GM08714 (cell line): ENCODE results near the gene SCAPER.
"Not testable (repeated sequence)": the region's sequence is repeated elsewhere in the genome, so short reads cannot be mapped to it uniquely, and the experiment has no call there.

Experiments
- H3K4me3 ChIP-seq: fragments of 200-500 bp; sonication (Bioruptor generic); 2 replicates; pipeline ENCODE4 v1.5.1; 2014; ENCODE audit warnings: mild to moderate bottlenecking, low read length, inconsistent platforms
- ZNF274 ChIP-seq: IDR thresholded peaks from 2 replicates; pipeline ENCODE4 v1.6.1; 2012; ENCODE audit warnings: mild to moderate bottlenecking, low read depth, low read length

Gene SCAPER

DNA sequence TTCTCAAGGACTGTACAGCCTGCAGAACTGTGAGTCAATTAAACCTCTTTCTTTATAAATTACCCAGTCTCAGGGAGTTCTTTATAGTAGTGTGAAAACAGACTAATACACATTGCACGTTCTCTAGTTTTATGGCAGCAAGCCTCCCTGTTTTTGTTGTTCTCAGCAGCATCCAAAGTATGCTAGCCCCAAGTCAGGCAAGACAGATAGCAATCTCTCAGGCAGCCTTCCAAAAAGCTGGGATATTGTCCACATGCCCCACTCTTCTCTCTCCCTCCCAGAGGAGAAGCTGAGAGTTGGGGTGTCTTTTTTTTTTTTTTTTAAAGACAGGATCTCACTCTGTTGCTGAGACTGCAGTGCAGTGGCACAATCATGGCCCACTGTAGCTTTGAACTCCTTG lies 438.0 kb downstream of the SCAPER start:
- no peak for TF ChIP-seq ZNF274
- no peak overlapping the region for H3K4me3 ChIP-seq

GRCh38 chr15:76465728-76466127 lies 439.4 kb downstream of the SCAPER start:
- no peak overlapping the region for H3K4me3 ChIP-seq
- TF ChIP-seq ZNF274 = no peak

DNA sequence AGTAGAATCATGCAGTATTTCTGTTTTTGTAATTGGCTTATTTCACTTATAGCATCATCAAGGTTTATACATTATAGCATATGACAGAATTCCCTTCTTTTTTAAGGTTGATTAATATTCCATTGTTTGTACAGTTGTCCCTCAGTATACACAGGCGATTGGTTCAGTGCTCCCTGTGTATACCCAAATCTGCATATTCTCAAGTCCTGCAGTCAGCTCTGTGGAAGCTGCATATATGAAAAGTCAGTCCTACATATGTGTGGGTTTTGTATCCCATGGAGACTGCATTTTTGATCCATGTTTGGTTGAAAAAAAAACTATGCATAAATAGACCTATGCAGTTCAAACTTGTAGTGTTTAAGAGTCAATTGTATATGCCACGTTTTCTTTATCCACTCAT lies 440.9 kb downstream of the SCAPER start:
- H3K4me3 ChIP-seq = no peak overlapping the region
- TF ChIP-seq ZNF274 = no peak

GRCh38 chr15:76460871-76461270 lies 444.3 kb downstream of the SCAPER start:
- no peak for TF ChIP-seq ZNF274
- no peak overlapping the region for H3K4me3 ChIP-seq

GRCh38 chr15:76460347-76460746 lies 444.8 kb downstream of the SCAPER start:
- no peak overlapping the region for H3K4me3 ChIP-seq
- no peak for TF ChIP-seq ZNF274

DNA sequence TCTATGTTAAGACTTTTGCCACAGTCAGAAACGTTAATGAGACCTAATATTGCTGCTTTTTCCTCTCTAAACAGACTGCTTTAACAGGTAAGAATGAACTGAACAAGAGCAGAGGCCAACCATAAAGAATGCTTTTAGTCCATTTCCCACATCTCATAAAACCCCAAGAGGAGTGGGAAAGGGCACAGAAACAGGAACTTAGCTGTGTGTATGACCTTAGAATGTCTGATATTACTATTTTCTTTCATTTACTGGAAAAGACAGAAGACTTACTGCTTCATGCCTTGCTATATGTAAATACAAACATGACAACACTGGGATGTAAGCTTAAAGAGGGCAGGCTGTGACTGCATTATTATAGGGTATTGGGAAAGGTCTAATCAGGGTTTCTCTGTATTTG lies 453.6 kb downstream of the SCAPER start:
- no peak overlapping the region for H3K4me3 ChIP-seq
- no peak for TF ChIP-seq ZNF274

GRCh38 chr15:76449455-76449854 lies 455.7 kb downstream of the SCAPER start:
- TF ChIP-seq ZNF274 = no peak
- no peak overlapping the region for H3K4me3 ChIP-seq

- no peak overlapping the region for H3K4me3 ChIP-seq
- TF ChIP-seq ZNF274 = no peak
Observed at GRCh38 chr15:76448755-76449154, 456.4 kb downstream of the SCAPER start.

- H3K4me3 ChIP-seq = no peak overlapping the region
- TF ChIP-seq ZNF274 = no peak
Observed at GRCh38 chr15:76447728-76448441, 457.3 kb downstream of the SCAPER start.

GRCh38 chr15:76440441-76440840 lies 464.7 kb downstream of the SCAPER start:
- no peak for TF ChIP-seq ZNF274
- H3K4me3 ChIP-seq = no peak overlapping the region

DNA sequence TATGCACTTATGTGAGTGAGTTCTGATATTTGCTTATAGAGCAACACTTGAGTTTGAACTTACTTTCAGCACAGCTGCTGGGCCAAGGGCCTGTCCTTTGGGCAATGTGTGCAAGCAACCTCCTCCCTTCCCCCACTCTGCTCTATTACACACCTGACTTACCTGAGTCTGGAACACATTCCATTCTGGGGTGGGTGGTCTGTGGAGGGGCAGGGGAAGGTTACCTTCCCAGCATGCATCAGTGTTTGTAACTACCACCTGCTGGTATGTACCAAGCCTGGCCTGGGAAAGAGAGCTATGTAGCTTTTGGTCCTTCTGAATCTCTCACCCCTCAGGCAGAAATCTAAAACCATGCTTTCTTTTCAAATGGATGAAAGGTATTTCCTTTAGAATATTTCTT lies 465.6 kb downstream of the SCAPER start:
- TF ChIP-seq ZNF274 = no peak
- no peak overlapping the region for H3K4me3 ChIP-seq

DNA sequence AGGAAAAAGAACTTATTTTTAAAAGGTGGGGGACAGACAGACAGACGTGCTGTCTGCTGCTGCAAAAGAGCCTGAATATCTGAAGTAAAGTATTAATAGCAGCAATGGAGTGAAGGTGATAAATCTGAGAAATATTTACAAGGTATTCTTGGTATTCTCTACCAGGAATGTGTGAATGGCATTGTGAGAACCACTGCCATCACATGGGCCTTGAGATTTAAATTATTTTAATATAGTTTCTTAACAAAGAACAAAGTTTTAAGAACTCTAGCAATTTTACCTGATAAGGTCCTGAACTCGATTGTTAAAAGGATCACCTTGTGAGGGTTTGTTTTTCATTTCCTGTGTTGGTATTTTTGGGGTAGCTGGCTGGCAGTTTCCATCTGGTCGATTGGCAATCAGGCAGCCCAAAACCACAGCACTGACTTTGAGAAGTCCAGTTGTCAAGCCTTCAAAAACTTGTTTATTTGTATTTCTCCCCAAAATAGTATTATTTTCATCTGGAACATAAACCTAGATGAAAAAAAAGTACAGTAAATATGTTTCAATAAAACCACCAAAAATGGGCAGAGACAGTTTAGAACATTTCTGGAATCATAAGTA lies 471.2 kb downstream of the SCAPER start:
- H3K4me3 ChIP-seq = no peak overlapping the region
- no peak for TF ChIP-seq ZNF274

DNA sequence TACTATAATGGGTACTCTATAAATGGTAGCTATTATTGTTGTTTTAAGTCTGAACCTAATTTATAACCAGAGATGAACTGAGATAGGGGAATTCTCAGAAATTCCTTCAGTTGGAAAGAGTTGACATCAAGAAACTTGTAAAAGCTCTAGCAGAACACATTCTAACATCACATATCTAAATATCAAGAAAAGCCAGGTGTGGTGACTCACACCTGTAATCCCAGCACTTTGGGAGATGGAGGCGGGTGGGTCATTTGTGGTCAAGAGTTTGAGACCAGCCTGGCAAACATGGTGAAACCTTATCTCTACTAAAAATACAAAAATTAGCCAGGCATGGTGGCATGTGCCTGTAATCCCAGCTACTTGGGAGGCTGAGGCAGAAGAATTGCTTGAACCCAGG lies 472.1 kb downstream of the SCAPER start:
- not testable (repeated sequence) for H3K4me3 ChIP-seq

DNA sequence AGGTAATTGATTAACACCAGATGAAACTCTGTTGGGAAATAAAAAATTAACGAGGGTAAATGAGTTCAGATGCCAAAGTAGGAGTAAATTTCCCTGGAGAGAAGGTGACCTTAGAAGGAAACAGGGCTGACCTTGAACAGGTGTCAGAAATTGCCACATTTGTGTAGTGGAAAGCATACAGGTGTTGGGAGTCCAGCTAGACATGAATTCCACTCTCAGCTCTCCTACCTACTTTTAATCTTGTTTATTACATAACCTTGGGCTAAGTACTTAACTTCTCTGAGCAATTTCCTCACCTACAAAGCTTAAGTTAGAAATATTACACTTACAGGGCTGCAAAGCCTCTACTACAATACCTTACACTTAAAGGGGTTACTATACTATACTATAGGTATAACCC lies 472.5 kb downstream of the SCAPER start:
- no peak for TF ChIP-seq ZNF274
- H3K4me3 ChIP-seq = no peak overlapping the region

DNA sequence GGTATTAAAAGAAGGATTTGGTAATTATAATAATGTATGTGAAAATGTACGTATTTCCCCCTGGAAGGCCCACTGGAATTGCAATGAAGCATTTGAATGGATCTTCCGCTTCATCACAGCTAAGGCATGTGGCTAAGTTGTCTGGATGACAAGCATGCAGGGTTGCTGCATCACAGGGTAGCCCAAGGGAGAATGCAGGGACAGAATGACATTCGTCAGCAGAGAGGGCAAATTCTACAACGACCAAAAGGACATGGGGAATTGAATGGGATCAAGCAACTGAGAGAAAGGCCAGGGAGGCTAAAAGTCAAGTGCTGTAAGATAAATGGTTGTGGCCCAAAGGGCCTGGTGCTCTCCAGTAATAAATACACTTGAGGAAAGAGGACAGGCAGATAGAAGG lies 473.2 kb downstream of the SCAPER start:
- no peak for TF ChIP-seq ZNF274
- no peak overlapping the region for H3K4me3 ChIP-seq

- H3K4me3 ChIP-seq = not testable (repeated sequence)
Observed at GRCh38 chr15:76430711-76431110, 474.4 kb downstream of the SCAPER start.
